Endodermal cell (in vitro differentiated cells): ENCODE results near the gene IL18RAP. TPM values are rescaled to one million over a fixed set of nuclear protein-coding genes. Genes with fewer than 3 reads are reported as not detected.

Experiments used
- DNase-seq: peaks from one replicate; pipeline ENCODE4 v3.0.0-alpha.2; 2017
- H3K27ac ChIP-seq: 2 replicates; pipeline ENCODE4 v1.5.1; 2013; ENCODE audit warnings: mild to moderate bottlenecking, low read depth, low read length, moderate library complexity
- H3K27me3 ChIP-seq: 2 replicates; pipeline ENCODE4 v1.6.1; 2013; ENCODE audit warnings: mild to moderate bottlenecking, low read length, moderate library complexity; ENCODE audit not compliant: insufficient read depth, control insufficient read depth, poor library complexity, severe bottlenecking
- H3K36me3 ChIP-seq: 2 replicates; pipeline ENCODE4 v1.7.0; 2013; ENCODE audit warnings: mild to moderate bottlenecking, low read length, moderate library complexity; ENCODE audit not compliant: control insufficient read depth, insufficient read depth
- H3K4me1 ChIP-seq: one replicate; pipeline ENCODE4 v1.7.0; 2013; ENCODE audit warnings: low read length; ENCODE audit not compliant: control insufficient read depth, insufficient read depth
- H3K4me3 ChIP-seq: 2 replicates; pipeline ENCODE4 v1.5.1; 2013; ENCODE audit warnings: mild to moderate bottlenecking, low read length, moderate library complexity
- H3K9ac ChIP-seq: 2 replicates; pipeline ENCODE4 v1.6.1; 2013; ENCODE audit warnings: mild to moderate bottlenecking, low read length, moderate library complexity; ENCODE audit not compliant: poor library complexity, severe bottlenecking; ENCODE audit errors: extremely low read depth
- H3K9me3 ChIP-seq: 2 replicates; pipeline ENCODE4 v1.6.1; 2013; ENCODE audit warnings: mild to moderate bottlenecking, low read length, moderate library complexity; ENCODE audit not compliant: control insufficient read depth
- H3K27ac Mint-ChIP-seq: 2 replicates; pipeline ENCODE4 v1.8.0; 2020; ENCODE audit warnings: mixed read lengths
- H3K27me3 Mint-ChIP-seq: 2 replicates; pipeline ENCODE4 v1.8.0; 2021; ENCODE audit warnings: mild to moderate bottlenecking, mixed read lengths; ENCODE audit not compliant: insufficient read depth
- H3K36me3 Mint-ChIP-seq: 2 replicates; pipeline ENCODE4 v1.8.0; 2020; ENCODE audit warnings: low read depth, mixed read lengths
- H3K4me1 Mint-ChIP-seq: 2 replicates; pipeline ENCODE4 v1.8.0; 2020; ENCODE audit warnings: mixed read lengths
- H3K4me3 Mint-ChIP-seq: 2 replicates; pipeline ENCODE4 v1.8.0; 2020; ENCODE audit warnings: mild to moderate bottlenecking, moderate library complexity, mixed read lengths
- H3K9me3 Mint-ChIP-seq: 2 replicates; pipeline ENCODE4 v1.8.0; 2020; ENCODE audit warnings: mild to moderate bottlenecking, mixed read lengths
- WGBS, 2 experiments: methylation state at CpG; one replicate each; pipeline versions ENCODE4 v1.1.5 to v1.1.7; 2013; ENCODE audit warnings: missing lambda C conversion rate in 2 of 2, mixed read lengths in 1 of 2; ENCODE audit not compliant: insufficient coverage in 1 of 2, insufficient read length in 1 of 2; 5-methylcytosine and 5-hydroxymethylcytosine counted together
- total RNA-seq, 2 donors: library from RNA; stranded (reverse); fragmentation: NEBNext Ultra II Directional in 1 of 2; extraction: Animal tissue kit (Norgen Biotek cat#: 25700) in 1 of 2; gene quantifications; 2 replicates in 1 of 2; 3 replicates in 1 of 2; pipeline ENCODE4 v1.2.1, GENCODE V29; 2021
- TF ChIP-seq, protein P1 (sequence below): fragments of 200-600 bp; sonication (generic); conservative IDR thresholded peaks from 2 replicates; pipeline ENCODE4 v1.5.0; 2021; ENCODE audit warnings: antibody characterized with exemption, mild to moderate bottlenecking

IL18RAP gene
- total RNA-seq, 2 donors from 2014 or later: 0.11 TPM; not detected in 1

DNA sequence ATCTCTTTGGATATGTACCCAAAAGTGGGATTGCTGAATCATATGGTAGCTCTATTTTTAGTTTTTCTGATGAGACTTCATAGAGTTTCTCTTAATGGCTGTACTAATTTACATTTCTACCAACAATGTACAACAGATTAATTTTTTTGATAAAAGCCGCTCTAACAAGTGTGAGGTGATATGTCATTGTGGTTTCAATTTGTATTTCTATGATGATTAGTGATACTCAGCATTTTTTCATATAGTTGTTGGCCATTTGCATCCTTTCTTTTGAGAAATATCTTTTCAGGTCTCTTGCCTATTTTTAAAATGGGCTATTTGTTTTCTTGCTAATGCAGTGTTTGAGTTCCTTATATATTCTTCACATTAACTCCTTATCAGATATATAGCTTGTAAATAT lies 4.3 kb downstream of the IL18RAP start:
- Mint-ChIP-seq H3K4me1 (no peaks in the 10 kb centered on the region), H3K27ac (no peak overlapping the region), H3K27me3 (peaks cover 9% of the 10 kb centered on the region), H3K36me3 (no peaks in the 10 kb centered on the region), H3K4me3 (no peak overlapping the region), H3K9me3 (no peaks in the 10 kb centered on the region)
- TF ChIP-seq, protein P1, sequence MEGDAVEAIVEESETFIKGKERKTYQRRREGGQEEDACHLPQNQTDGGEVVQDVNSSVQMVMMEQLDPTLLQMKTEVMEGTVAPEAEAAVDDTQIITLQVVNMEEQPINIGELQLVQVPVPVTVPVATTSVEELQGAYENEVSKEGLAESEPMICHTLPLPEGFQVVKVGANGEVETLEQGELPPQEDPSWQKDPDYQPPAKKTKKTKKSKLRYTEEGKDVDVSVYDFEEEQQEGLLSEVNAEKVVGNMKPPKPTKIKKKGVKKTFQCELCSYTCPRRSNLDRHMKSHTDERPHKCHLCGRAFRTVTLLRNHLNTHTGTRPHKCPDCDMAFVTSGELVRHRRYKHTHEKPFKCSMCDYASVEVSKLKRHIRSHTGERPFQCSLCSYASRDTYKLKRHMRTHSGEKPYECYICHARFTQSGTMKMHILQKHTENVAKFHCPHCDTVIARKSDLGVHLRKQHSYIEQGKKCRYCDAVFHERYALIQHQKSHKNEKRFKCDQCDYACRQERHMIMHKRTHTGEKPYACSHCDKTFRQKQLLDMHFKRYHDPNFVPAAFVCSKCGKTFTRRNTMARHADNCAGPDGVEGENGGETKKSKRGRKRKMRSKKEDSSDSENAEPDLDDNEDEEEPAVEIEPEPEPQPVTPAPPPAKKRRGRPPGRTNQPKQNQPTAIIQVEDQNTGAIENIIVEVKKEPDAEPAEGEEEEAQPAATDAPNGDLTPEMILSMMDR: no peak
- Histone ChIP-seq H3K4me3 (no peak overlapping the region), H3K9ac (no peak overlapping the region), H3K9me3 (no peaks in the 10 kb centered on the region), H3K4me1 (no peaks in the 10 kb centered on the region), H3K36me3 (no peaks in the 10 kb centered on the region), H3K27ac (no peak overlapping the region), H3K27me3 (peaks cover 8% of the 10 kb centered on the region)
- no peak for DNase-seq
- 0% methylated on average over 1 of the region's 1 CpG; no CpG with 5 or more reads in 1 of the 2 experiments for WGBS, 2 experiments

DNA sequence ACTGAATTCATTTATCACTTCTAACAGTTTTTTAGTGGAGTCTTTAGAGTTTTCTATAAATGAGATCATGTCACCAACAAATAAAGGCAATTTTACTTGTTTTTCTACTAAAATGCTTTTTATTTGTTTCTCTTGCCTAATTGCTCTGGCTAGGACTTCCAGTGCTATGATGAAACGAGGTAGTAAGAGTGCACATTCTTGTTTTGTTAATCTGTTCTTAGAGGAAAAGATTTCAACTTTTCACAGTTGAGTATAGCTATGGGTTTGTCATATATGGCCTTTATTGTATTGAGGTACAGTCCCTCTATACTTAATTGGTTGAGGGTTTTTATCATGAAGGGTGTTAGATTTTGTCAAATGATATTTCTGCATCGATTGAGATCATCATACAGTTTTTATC lies 5.6 kb downstream of the IL18RAP start:
- H3K27me3 Mint-ChIP-seq: no peaks in the 10 kb centered on the region
- no peaks in the 10 kb centered on the region for H3K36me3 Mint-ChIP-seq
- no peak overlapping the region for H3K4me3 Mint-ChIP-seq
- Histone ChIP-seq H3K4me1 (no peaks in the 10 kb centered on the region), H3K27me3 (peaks cover 8% of the 10 kb centered on the region), H3K36me3 (no peaks in the 10 kb centered on the region), H3K27ac (no peak overlapping the region), H3K4me3 (no peak overlapping the region), H3K9ac (no peak overlapping the region), H3K9me3 (no peaks in the 10 kb centered on the region)
- no peaks in the 10 kb centered on the region for H3K4me1 Mint-ChIP-seq
- H3K9me3 Mint-ChIP-seq: no peaks in the 10 kb centered on the region
- 89 to 91% methylated on average over 1 of the region's 2 CpGs for WGBS, 2 experiments
- TF ChIP-seq, protein P1: no peak
- no peak overlapping the region for H3K27ac Mint-ChIP-seq
- DNase-seq: no peak

DNA sequence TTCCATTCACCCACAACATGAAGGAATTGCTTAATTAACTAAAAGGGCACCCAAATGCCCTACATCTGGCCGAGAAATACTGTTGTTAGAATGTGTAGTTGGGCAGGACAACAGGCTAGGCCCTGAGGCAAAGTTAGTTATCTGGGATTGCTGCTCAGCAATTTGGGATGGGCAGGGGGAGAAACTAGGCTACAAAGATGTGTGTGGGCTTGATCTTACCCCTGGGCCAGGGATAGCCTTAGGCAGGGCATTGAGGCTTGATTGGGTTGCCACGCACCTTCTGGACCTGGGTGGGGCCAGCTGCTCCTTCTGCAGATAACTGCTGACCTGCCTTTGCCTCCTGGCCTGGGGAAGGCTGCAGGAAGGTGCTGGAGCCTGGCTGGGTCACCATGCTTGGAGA lies 9.4 kb downstream of the IL18RAP start:
- WGBS, 2 experiments: 93% methylated on average over 2 of the region's 2 CpGs; no CpG with 5 or more reads in 1 of the 2 experiments
- Histone ChIP-seq H3K4me1 (no peaks in the 10 kb centered on the region), H3K4me3 (no peak overlapping the region), H3K36me3 (no peaks in the 10 kb centered on the region), H3K27me3 (no peaks in the 10 kb centered on the region), H3K9ac (no peak overlapping the region), H3K27ac (no peak overlapping the region), H3K9me3 (no peaks in the 10 kb centered on the region)
- DNase-seq: no peak
- TF ChIP-seq, protein P1: no peak
- H3K36me3 Mint-ChIP-seq: no peaks in the 10 kb centered on the region
- H3K27ac Mint-ChIP-seq: no peak overlapping the region
- no peaks in the 10 kb centered on the region for H3K27me3 Mint-ChIP-seq
- no peaks in the 10 kb centered on the region for H3K9me3 Mint-ChIP-seq
- H3K4me3 Mint-ChIP-seq: no peak overlapping the region
- no peaks in the 10 kb centered on the region for H3K4me1 Mint-ChIP-seq
